GM19372 (cell line): ENCODE measurements around the gene CISTR.
"Not testable (repeated sequence)": the region's sequence is repeated elsewhere in the genome, so short reads cannot be mapped to it uniquely, and the experiment has no call there.

Experiments
- ATAC-seq: cut with Tn5 transposase; IDR thresholded peaks from one replicate; pipeline ENCODE4 v1.9.1; 2021; ENCODE audit warnings: mild to moderate bottlenecking, low read depth, moderate library complexity; ENCODE audit not compliant: unreplicated experiment

CISTR gene

GRCh38 chr12:53751336-53752191, at the start of gene CISTR:
Gene CISTR (minus strand): TSS chr12:53751979.
- ATAC-seq = no peak

- no peak for ATAC-seq
Measured at GRCh38 chr12:53798575-53798974, 46.8 kb upstream of the CISTR start.

GRCh38 chr12:53795927-53796326, 44.1 kb upstream of the CISTR start:
- no peak for ATAC-seq

- no peak for ATAC-seq
Measured at GRCh38 chr12:53793221-53793620, 41.4 kb upstream of the CISTR start.

- ATAC-seq = no peak
Measured at GRCh38 chr12:53791735-53792326, 40.1 kb upstream of the CISTR start.

GRCh38 chr12:53789570-53789969, 37.8 kb upstream of the CISTR start:
- ATAC-seq = no peak

- no peak for ATAC-seq
Measured at GRCh38 chr12:53788892-53789291, 37.1 kb upstream of the CISTR start.

- ATAC-seq = no peak
Measured at GRCh38 chr12:53786411-53786810, 34.6 kb upstream of the CISTR start.

GRCh38 chr12:53785161-53785560, 33.4 kb upstream of the CISTR start:
- ATAC-seq = no peak

GRCh38 chr12:53782093-53782703, 30.4 kb upstream of the CISTR start:
- ATAC-seq = no peak

- no peak for ATAC-seq
Measured at GRCh38 chr12:53781228-53781801, 29.5 kb upstream of the CISTR start.

GRCh38 chr12:53780323-53780722, 28.5 kb upstream of the CISTR start:
- no peak for ATAC-seq

- not testable (repeated sequence) for ATAC-seq
Measured at GRCh38 chr12:53779679-53780078, 27.9 kb upstream of the CISTR start.

GRCh38 chr12:53777936-53778644, 26.3 kb upstream of the CISTR start:
- ATAC-seq = no peak

GRCh38 chr12:53777412-53777811, 25.6 kb upstream of the CISTR start:
- ATAC-seq = no peak

GRCh38 chr12:53776872-53777271, 25.1 kb upstream of the CISTR start:
- ATAC-seq = no peak

- ATAC-seq = no peak
Measured at GRCh38 chr12:53775478-53776145, 23.8 kb upstream of the CISTR start.

GRCh38 chr12:53770281-53770680, 18.5 kb upstream of the CISTR start:
- ATAC-seq = no peak

GRCh38 chr12:53768976-53769375, 17.2 kb upstream of the CISTR start:
- no peak for ATAC-seq

GRCh38 chr12:53766881-53767280, 15.1 kb upstream of the CISTR start:
- ATAC-seq = no peak
